Omental fat pad (tissue), 4 donors: ENCODE results near the gene DSCAM. TPM values are rescaled to one million over a fixed set of nuclear protein-coding genes. Genes with fewer than 3 reads are reported as not detected.

Source experiments
- ATAC-seq: fragments of 150-250 bp; one replicate; pipeline ENCODE4 v1.9.1; 2016; ENCODE audit warnings: mild to moderate bottlenecking, moderate library complexity; ENCODE audit not compliant: low FRiP score
- DNase-seq: peaks from one replicate; pipeline ENCODE4 v3.0.0-alpha.2; 2019; ENCODE audit warnings: low spot score
- total RNA-seq, 4 donors: library from RNA; depleted of rRNA; stranded (reverse); fragments of >200 nt; gene quantifications; one replicate each; pipeline ENCODE4 v1.1.0, GENCODE V29; 2016
- TF ChIP-seq, protein P1 (sequence below), 3 donors: fragments of 450-650 bp; IDR thresholded peaks; one replicate each; pipeline ENCODE4 v1.5.1; 2016 to 2017; ENCODE audit warnings: antibody characterized with exemption in 3 of 3, mild to moderate bottlenecking in 3 of 3, moderate library complexity in 2 of 3

Gene DSCAM
- total RNA-seq, 4 donors from 2014 or later = 0.16 TPM; not detected in 3

DNA sequence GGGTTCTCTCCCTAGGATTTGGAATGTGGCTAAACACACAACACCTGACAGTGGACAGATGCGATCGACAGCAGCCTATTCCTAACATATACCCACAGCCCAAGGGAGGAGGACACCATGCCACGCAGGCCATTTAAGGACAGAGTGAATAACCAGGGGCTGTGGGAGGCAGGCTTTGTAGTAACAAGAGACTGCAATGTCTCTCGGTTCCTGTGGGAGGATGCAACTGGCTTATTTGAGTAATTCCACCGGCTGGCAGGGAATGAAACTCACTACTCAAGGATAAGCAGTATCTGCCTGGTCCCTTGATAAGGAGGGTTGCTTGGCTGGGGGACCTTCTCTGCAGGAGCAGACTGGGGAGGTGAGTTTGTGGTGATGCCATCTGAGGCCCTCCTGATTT lies 870.2 kb downstream of the DSCAM start:
- TF ChIP-seq, protein P1, sequence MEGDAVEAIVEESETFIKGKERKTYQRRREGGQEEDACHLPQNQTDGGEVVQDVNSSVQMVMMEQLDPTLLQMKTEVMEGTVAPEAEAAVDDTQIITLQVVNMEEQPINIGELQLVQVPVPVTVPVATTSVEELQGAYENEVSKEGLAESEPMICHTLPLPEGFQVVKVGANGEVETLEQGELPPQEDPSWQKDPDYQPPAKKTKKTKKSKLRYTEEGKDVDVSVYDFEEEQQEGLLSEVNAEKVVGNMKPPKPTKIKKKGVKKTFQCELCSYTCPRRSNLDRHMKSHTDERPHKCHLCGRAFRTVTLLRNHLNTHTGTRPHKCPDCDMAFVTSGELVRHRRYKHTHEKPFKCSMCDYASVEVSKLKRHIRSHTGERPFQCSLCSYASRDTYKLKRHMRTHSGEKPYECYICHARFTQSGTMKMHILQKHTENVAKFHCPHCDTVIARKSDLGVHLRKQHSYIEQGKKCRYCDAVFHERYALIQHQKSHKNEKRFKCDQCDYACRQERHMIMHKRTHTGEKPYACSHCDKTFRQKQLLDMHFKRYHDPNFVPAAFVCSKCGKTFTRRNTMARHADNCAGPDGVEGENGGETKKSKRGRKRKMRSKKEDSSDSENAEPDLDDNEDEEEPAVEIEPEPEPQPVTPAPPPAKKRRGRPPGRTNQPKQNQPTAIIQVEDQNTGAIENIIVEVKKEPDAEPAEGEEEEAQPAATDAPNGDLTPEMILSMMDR (IDR thresholded peaks at IDR 0.05) = no peak
- DNase-seq = no peak
- ATAC-seq = peak; percentile 45

DNA sequence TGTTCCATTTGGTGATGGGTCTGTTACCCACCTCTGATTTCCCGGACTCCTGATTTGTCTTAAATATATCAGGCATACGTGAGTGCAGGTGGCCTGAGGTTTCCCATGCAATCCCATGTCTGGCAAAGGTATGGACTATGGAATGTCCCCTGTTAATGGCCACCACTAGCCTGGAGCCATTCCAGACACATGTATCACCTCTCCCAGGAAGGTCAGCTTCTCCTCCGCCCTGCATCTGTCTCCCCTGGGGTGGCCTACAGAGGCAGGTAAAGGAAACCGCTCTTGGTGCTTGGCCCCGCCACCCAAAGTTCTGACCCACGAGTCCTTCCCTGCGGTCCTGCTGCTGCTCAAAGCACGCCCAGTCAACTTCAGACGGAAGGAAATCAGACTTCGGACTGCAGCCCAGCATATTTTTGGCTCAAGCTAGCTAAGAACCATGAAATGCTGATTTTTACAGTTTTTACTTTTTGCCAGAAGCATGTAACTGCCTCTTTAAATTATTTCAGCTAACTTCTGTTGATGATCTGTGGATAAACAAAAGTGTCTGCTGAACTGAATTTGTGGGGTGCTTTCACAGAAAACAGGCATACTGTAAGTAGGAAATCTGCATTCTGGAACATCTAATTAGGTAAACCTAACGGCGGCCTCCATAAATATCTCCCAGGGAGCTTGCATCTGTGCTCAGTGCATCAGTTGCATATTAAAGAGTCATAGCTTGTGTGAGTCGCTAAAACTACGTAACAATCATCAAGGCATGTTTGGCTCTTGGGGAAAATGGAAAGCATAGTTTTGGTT lies 873.8 kb downstream of the DSCAM start:
- no peak for DNase-seq
- no peak for ATAC-seq
- TF ChIP-seq, protein P1 (IDR thresholded peaks at IDR 0.05) = no peak

DNA sequence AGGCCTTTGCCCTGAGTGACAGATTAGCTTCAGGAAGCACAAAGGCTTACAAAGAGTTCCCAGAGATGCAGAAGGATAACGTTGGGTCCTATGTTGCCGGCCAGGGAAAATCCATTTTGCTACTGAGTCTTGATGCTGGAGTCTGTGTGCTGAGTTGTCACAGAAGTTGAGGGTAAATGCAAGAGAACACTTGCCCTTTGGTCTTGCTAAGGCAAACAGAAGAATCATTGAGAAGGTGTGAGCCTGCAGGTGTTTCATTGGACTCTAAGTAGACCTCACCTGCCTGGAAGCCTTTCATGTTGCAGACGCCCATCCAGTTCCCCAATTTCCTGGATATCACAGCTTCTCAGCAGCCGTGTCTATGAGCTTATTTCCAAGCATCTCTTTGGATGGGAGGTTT lies 874.5 kb downstream of the DSCAM start:
- TF ChIP-seq, protein P1 (IDR thresholded peaks at IDR 0.05) = no peak
- ATAC-seq (no peak), DNase-seq (no peak)

GRCh38 chr21:39971956-39972355 lies 875.0 kb downstream of the DSCAM start:
- DNase-seq = no peak
- TF ChIP-seq, protein P1 (IDR thresholded peaks at IDR 0.05) = no peak
- no peak for ATAC-seq

DNA sequence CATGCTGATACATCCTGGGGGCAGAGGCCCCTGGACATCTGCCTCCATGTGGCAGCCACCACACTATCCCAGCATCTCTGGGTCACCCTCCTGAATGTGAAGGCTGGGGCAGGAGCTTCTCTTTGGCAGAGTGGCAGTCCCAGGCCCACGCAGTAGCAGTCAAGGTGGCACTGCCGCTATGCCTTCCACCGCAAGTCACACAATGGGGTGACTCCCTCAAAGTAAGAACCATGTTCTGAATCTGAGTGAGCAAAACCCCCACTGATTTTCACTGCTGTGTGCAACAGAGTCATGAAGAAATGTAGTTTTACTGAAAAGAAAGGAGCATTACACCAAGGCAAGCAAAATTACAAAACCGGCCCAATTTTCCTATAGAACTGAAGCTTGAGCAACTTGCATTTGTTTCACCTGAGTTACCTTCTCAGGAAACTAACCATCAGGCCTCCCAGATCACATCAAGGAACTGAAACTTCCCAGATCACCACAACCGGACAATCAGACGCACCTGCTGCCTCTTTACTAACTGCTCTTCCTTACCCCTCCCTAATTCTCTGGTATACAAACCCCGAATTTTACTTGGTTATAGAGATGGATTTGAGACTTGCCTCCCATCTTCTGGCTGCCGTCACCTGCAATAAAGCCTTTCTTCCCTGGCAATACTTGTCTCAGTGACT lies 877.1 kb downstream of the DSCAM start:
- DNase-seq (no peak), ATAC-seq (no peak)
- TF ChIP-seq, protein P1 (IDR thresholded peaks at IDR 0.05) = no peak

DNA sequence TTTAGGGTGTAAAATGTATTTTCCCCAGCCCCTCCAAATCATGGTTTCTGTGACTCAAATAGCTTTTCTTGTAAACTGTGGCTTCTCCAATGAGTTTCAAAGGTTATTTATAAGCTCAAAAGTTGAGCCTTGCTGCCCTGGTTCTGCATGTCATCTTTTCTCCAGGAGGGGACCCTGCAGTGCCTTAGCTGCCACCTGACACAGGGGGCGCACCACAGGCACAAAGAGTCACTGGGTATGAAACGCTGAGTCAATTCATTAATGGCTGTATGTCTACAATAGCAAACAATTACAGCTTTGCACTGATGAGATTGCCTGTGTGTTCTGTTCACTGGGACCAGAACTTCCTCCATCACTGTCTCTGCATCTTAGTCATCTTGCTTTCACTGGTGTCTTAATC lies 878.9 kb downstream of the DSCAM start:
- TF ChIP-seq, protein P1 (IDR thresholded peaks at IDR 0.05) = no peak
- ATAC-seq (no peak), DNase-seq (no peak)

DNA sequence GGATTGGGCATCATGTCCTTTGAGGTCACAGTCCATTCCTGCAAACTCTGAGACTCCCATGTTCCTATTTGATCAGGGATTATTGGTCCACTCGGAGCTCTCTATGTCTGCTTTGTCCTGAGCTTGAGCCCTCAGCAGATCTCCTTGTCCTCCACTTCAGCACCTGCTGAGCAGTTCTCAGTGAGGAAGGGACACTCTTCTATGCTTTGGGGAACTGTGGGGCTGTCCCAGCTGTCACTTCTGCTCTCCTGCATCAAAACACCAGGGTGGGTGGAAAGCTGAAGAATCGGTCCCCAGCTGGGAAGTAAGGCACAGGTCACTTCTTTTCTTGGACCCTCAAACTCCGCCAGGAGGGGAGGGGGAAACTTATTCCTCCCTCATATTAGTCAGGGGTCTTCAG lies 880.2 kb downstream of the DSCAM start:
- no peak for ATAC-seq
- TF ChIP-seq, protein P1 (IDR thresholded peaks at IDR 0.05) = no peak
- DNase-seq = no peak
